HFFc6 (cell line): ENCODE measurements around the gene STAT1. TPM values are rescaled to one million over a fixed set of nuclear protein-coding genes. Genes with fewer than 3 reads are reported as not detected.

ENCODE experiments used
- DNase-seq: peaks from one replicate; pipeline ENCODE4 v3.0.0-alpha.2; 2018
- H3K27ac Mint-ChIP-seq: 2 replicates; pipeline ENCODE4 v1.8.0; 2020; ENCODE audit warnings: mild to moderate bottlenecking, mixed read lengths
- H3K27me3 Mint-ChIP-seq: 2 replicates; pipeline ENCODE4 v1.8.0; 2021; ENCODE audit warnings: mild to moderate bottlenecking, moderate library complexity, mixed read lengths; ENCODE audit not compliant: insufficient read depth
- H3K36me3 Mint-ChIP-seq: 2 replicates; pipeline ENCODE4 v1.8.0; 2021; ENCODE audit warnings: low read depth, mixed read lengths
- H3K4me1 Mint-ChIP-seq: 2 replicates; pipeline ENCODE4 v1.8.0; 2020; ENCODE audit warnings: low read depth, mixed read lengths
- H3K4me3 Mint-ChIP-seq: 2 replicates; pipeline ENCODE4 v1.8.0; 2020; ENCODE audit warnings: mild to moderate bottlenecking, moderate library complexity, mixed read lengths
- H3K9me3 Mint-ChIP-seq: 2 replicates; pipeline ENCODE4 v1.8.0; 2020; ENCODE audit warnings: mild to moderate bottlenecking, mixed read lengths
- CTCF ChIP-seq: fragments of 200-600 bp; sonication (generic); IDR thresholded peaks from 2 replicates; pipeline ENCODE4 v1.5.0; 2021; ENCODE audit warnings: antibody characterized with exemption, mild to moderate bottlenecking
- total RNA-seq, 6 experiments: library from RNA; stranded (reverse); fragmentation: NEBNext Ultra II Directional; extraction: Animal tissue kit (Norgen Biotek cat#: 25700); gene quantifications; 2 replicates in 1 of 6; 3 replicates in 5 of 6; pipeline ENCODE4 v1.2.3, GENCODE V29; 2021

STAT1 gene
- total RNA-seq, 6 experiments from 2014 or later, result 91.6 to 154 (median 138) TPM

GRCh38 chr2:190932514-190932913 lies 81.5 kb downstream of the STAT1 start:
- Mint-ChIP-seq H3K36me3 (peaks cover 42% of the 10 kb centered on the region), H3K27ac (peak overlapping the region; percentile 1; the same call in 1 of the 2 replicates), H3K4me3 (no peak overlapping the region), H3K27me3 (peaks cover 2% of the 10 kb centered on the region; the same call in 1 of the 2 replicates), H3K4me1 (peaks cover 50% of the 10 kb centered on the region), H3K9me3 (no peaks in the 10 kb centered on the region)
- no peak for TF ChIP-seq CTCF
- no peak for DNase-seq

- peak overlapping the region; percentile 49; the same call in 1 of the 2 replicates for H3K4me3 Mint-ChIP-seq
- peaks cover 46% of the 10 kb centered on the region for H3K36me3 Mint-ChIP-seq
- TF ChIP-seq CTCF, result no peak
- H3K27me3 Mint-ChIP-seq, result peaks cover 2% of the 10 kb centered on the region; the same call in 1 of the 2 replicates
- DNase-seq, result no peak
- no peaks in the 10 kb centered on the region for H3K9me3 Mint-ChIP-seq
- H3K4me1 Mint-ChIP-seq, result peaks cover 54% of the 10 kb centered on the region
- H3K27ac Mint-ChIP-seq, result peak overlapping the region; percentile 47
These were observed 83.6 kb downstream of the STAT1 start for GRCh38 chr2:190930411-190930810.

GRCh38 chr2:190929919-190930318 lies 84.1 kb downstream of the STAT1 start:
- DNase-seq, result no peak
- Mint-ChIP-seq H3K27ac (peak overlapping the region; percentile 47), H3K4me1 (peaks cover 54% of the 10 kb centered on the region), H3K4me3 (peak overlapping the region; percentile 49; the same call in 1 of the 2 replicates), H3K9me3 (no peaks in the 10 kb centered on the region), H3K36me3 (peaks cover 51% of the 10 kb centered on the region), H3K27me3 (peaks cover 2% of the 10 kb centered on the region; the same call in 1 of the 2 replicates)
- no peak for TF ChIP-seq CTCF

GRCh38 chr2:190927301-190927700 lies 86.7 kb downstream of the STAT1 start:
- H3K4me1 Mint-ChIP-seq, result peaks cover 64% of the 10 kb centered on the region
- H3K4me3 Mint-ChIP-seq, result no peak overlapping the region; the same call in 1 of the 2 replicates
- peak overlapping the region; percentile 82 for H3K27ac Mint-ChIP-seq
- H3K36me3 Mint-ChIP-seq, result peaks cover 64% of the 10 kb centered on the region
- TF ChIP-seq CTCF, result no peak
- DNase-seq, result peak; percentile 62
- peaks cover 8% of the 10 kb centered on the region for H3K27me3 Mint-ChIP-seq
- no peaks in the 10 kb centered on the region for H3K9me3 Mint-ChIP-seq

DNA sequence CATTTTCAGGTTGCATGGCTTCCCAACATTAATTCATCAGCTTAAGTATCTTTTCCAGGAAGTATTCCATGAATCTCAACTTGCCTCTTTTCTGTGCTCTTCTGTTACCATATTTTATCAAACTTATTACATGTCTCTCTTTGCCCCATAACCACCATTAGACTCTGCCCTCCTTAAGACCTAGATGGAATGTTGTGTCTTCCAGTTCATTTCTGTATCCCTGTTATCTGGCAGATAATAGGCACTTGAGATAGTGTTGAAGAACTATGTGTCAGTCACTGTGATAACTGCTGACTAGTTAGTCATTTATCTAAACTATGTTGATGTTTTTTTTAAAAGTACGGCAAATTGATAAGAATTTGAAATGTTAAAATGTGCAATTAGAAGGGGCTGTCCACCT lies 91.6 kb downstream of the STAT1 start:
- TF ChIP-seq CTCF, result no peak
- H3K4me1 Mint-ChIP-seq, result peaks cover 68% of the 10 kb centered on the region
- H3K9me3 Mint-ChIP-seq, result no peaks in the 10 kb centered on the region
- H3K27me3 Mint-ChIP-seq, result peaks cover 16% of the 10 kb centered on the region
- no peak overlapping the region; the same call in 1 of the 2 replicates for H3K4me3 Mint-ChIP-seq
- no peak for DNase-seq
- H3K36me3 Mint-ChIP-seq, result peaks cover 75% of the 10 kb centered on the region
- H3K27ac Mint-ChIP-seq, result peak overlapping the region; percentile 47
